ENCODE measurements around the gene CLDN2.
"Not testable (repeated sequence)": the region's sequence is repeated elsewhere in the genome, so short reads cannot be mapped to it uniquely, and the experiment has no call there.

The CLDN2 gene

DNA sequence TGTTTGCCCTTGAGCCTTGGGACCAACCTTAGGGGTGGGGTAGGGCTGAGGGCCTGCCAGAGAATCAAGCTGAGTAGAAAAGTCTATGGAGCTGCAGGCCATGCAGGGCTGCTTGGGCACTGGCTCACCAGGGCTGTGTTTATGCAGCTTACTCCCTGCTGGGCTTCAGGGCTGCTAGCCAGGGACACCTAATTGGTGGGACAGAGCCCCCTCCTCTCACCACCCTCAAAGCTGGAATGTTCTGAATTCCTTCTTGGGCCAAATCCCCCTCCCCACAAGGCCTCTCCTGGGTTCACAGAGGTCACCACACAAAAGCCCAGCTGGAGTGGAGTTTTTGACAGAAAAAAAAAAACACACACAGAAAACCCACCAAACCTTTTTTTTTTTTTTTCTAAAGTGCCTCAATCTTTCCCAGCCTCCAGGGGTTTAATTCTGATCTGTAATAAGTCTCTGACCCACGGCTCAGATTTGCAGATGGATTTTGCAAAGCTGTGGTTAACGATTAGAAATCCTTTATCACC lies at the start of gene CLDN2:
TSS of gene CLDN2 (plus strand) at position 471 of the 521 bp plus-strand sequence. CDS start 7,827 bp downstream, outside the sequence.
- no peak for FAIRE-seq

DNA sequence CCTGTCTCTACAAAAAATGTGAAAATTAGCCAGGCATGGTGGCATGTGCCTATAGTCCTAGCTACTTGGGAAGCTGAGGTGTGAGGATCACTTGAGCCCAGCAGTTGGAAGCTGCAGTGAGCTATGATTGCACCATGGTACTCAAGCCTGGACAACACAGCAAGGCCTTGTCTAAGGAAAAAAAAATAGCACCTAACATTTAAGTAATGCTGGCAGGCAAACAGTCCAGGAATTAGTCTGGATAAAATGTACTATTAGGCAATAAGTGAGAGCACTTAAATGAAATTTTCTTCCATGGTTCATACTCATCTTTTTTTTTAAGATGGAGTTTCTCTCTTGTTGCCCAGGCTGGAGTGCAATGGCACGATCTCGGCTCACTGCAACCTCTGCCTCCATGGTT lies 47.4 kb upstream of the CLDN2 start:
- FAIRE-seq: not testable (repeated sequence)

- peak; percentile 97 for FAIRE-seq
Observed at GRCh38 chrX:106874075-106874474, 46.1 kb upstream of the CLDN2 start.

- FAIRE-seq: no peak
Observed at GRCh38 chrX:106875151-106875550, 45.1 kb upstream of the CLDN2 start.

DNA sequence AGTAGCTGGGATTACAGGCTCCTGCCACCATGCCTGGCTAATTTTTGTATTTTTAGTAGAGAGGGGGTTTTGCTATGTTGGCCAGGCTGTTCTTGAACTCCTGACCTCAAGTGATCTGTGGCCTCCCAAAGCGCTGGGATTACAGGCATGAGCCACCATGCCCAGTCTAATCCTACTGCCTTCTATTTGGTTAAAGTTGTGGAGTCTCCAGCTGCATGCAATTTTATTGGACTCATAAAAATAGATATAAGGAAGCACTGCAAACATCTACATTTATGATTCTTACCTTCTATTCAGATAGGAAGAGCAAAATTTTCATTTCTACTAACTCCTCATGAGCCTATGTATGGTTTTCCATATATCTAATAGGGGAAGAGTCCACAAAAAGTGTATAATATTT lies 30.7 kb upstream of the CLDN2 start:
- no peak for FAIRE-seq

GRCh38 chrX:106891762-106892460 lies 28.3 kb upstream of the CLDN2 start:
- no peak for FAIRE-seq

DNA sequence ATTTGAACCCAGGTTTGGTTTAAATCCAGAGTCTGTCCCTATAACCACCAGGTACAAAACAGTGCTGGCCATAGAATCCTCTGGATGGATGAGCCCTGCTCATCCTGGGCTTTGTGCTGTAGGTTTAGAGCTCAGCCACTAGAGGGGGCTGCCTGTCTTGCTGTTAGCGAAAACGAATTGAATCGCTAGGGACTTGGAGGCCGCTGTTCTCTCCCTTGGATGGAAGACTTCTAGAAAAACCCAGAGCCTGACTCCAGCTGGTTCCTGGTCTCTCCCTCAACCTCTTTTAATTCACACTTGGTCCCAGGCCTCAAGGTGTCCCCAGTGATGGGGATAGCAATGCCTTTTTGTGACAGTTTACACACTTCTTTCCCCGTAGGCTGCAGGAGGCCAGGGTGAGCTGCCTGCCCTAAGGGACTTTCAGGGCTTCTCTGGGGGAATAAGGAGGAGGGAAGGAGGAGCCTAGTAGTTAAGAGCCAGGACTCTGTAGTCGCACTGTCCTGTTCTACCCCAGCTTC lies 25.8 kb upstream of the CLDN2 start:
- FAIRE-seq: no peak

DNA sequence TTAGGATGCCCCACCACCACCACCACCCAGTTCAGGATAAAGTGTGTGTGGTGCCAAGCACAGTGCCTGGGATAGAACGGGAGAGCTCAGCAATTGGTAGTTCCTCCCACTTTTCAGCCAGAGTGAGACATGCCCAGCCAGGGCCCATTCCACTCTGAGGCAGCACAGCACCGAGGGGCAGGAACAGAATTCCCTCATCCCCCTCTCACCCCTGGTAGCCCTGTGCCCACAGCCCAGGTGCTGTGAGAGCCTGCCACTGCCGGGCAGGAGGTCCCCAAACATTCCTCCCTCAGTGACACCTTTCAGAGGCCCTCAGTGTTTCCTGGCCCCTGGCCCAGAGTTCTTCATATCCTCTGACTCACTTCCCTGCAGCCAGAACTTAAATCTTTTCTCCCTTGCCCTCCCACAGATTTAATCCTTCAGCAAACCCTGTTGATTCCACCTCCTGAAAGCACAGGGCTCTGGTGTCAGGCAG lies 25.2 kb upstream of the CLDN2 start:
- no peak for FAIRE-seq

GRCh38 chrX:106897259-106897658 lies 22.9 kb upstream of the CLDN2 start:
- FAIRE-seq: no peak

- FAIRE-seq: no peak
Observed at GRCh38 chrX:106898462-106898861, 21.7 kb upstream of the CLDN2 start.

- FAIRE-seq: no peak
Observed at GRCh38 chrX:106899276-106899675, 20.9 kb upstream of the CLDN2 start.

DNA sequence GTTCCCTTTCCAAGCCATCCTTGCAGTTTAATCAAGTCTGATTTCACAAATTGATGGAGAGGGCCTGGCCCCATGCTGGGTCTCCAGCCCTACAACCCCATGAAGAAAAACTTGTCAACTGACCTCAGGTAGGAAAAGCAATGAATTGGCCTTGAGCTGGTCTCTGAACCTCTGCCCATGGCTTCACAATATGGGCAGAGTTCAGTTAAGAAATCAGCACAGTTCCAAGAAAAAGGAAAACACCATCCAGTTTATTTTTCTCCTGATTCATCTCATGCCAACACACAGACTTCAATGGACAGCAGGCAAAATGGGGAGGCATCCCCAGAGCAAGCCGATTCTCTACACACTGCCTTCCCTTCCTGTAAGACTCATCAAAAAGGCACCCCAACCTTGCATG lies 20.4 kb upstream of the CLDN2 start:
- FAIRE-seq: no peak

GRCh38 chrX:106901341-106901740 lies 18.9 kb upstream of the CLDN2 start:
- no peak for FAIRE-seq

GRCh38 chrX:106901781-106902219 lies 18.4 kb upstream of the CLDN2 start:
- FAIRE-seq: no peak

DNA sequence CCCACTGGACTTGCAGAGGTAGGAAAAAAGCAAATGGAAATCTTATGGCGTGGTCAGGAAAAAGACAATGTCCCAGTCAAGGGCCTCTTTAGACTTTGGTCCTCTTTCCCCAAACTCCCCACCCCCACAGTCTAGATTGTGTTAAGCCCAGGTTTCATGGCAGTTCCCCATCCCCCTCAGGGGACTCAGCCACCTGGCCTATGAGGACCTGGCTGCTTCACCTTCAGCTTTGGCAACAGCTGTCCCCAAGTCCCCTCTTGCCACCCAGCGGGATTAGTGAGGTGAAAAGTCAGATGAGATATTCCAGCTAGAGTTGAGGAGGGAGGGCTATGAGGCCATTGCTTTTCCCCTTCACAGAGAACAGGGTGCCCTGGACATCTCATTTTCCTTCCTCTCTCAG lies 17.5 kb upstream of the CLDN2 start:
- no peak for FAIRE-seq

DNA sequence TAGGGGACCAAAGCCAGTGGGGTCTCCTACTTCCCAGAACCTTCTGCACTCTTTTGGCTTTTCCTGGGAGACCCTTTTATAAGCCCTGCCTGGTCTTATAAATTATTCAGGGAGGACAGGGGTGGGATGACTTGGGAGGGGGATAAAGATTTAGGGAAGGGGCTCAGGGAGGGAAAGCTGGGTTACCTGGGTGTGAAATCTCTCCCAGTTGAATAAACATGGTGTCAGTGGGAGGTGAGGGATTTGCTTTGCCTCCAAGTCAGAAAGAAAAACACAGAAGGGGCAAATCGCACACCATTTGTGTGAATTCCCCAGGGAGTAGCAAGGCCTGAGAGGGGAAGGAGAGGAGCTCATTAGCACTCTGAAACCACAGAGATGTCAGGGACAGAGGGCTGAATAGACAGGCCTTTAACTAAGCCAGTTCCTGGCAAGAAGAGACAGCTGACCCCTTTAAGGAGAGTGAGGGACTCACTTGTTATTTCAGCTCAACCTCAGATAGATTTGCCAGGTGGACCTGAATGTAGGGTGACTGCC lies 16.8 kb upstream of the CLDN2 start, which contains the start of gene RIPPLY1:
TSS of gene RIPPLY1 (minus strand) at position 51 of the 534 bp plus-strand sequence. CDS start 54 bp downstream, outside the sequence.
- no peak for FAIRE-seq

DNA sequence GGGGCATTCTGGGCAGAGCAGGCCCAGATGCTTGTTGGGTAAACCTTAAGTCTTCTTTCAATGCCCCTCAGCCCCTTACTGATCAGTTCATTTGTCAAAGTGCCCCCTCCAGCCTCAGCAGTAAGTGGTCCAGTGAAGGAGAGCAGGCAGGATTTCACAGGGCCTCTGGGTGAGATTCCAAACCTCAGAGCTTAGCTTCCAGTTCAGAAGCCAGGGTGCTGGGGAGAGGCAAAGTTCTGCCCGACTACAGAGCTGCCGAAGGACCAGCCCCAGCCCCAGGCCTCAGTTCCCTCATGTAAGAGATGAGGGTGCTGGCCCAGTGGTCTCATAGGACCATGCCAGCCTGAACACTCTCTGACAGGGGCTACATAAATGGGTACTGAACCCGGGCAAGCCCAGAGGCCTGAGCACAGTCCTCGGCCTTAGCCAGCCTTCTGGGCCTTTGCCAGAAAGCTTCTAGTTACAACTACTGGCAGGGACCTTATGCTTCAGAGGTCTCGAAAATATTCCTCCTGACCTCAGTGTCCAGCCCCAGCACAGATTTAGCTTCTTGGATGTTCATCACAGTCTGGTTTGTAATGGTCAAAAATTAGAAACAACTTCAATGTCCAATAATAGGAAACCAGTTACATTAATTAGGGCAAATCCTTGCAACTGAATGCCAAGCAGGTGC lies 16.2 kb upstream of the CLDN2 start:
- FAIRE-seq: no peak

DNA sequence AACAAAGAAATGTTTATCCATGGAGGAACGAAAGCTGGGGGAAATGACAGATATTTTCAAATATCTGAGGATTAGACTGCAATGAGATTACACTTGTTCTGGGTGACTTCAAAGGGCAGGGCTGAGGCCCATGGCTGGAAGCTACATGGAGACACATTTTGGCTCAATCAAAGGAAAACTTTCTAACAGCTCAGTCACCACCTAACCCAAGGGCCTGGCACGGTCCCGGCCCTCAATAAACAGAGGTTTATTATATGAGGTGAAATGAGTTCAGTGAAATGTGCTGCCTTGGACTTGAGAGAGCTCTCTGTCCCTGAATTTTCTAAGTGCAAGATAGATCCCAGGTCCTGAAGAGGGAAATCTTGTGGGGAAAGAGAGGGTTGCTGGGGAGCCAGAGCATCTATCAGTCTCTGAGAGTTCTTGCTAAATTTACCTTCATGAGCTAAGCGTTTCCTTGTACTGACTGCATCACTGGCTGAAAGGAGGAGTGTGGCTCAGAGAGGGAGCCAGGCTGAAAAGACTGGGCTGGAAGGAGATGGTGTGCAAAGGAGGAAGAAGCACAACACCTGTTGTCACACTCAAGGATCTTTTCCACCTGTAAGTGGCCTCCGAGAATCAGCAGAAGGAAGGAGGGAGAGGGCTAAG lies 15.0 kb upstream of the CLDN2 start:
- no peak for FAIRE-seq

DNA sequence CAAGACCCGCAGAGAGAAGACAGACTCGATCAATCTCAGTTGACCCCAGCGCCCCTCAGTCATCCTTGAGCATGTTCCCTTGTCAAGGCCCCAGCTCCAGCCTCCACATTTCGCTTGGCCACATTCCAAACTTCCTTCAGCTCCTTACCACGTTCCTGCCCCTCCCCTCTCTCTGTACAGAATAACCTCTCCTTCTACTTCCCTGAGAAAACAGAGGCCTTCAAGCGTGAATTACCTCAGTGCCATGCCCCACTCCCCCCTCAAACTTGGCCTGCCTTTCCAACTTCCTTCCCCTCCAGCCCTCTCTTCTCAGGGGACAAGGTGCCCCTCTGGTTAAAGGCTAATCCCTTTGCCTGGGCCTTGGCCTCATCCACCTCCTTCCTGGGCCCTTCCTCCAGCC lies 13.8 kb upstream of the CLDN2 start:
- no peak for FAIRE-seq

- no peak for FAIRE-seq
Observed at GRCh38 chrX:106912864-106913263, 7.3 kb upstream of the CLDN2 start.

DNA sequence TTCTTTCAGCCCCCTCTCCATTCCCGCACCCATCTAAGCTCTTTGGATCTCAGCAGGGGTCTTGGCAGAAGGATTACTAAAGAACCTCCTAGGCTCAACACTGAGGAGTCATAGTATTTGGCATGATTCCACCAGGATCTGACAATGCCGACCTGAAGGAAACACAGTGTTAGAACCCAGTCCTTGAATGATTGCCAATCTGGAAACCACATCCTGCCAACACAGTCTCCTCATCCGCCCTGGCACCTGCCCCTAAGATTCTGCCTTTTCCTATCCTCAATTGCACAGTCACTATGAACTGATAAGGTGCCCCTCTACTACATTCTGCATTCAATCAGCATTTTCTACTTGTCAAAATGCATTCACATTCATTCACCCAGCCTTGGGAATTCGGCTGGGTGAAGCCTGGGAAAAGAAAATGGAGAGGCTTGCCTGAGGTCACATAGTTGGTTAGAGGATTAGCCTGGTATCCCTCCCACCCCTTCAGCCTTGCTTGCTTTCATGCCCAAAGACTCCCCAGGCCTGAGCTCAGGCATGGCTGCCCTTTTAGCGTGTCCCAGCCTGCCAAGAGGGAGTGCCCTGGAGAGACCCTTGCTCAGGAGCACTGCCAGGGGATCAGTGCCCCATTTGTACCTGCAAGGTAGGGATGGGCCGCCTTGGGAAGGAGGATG lies 2.2 kb upstream of the CLDN2 start:
- no peak for FAIRE-seq

DNA sequence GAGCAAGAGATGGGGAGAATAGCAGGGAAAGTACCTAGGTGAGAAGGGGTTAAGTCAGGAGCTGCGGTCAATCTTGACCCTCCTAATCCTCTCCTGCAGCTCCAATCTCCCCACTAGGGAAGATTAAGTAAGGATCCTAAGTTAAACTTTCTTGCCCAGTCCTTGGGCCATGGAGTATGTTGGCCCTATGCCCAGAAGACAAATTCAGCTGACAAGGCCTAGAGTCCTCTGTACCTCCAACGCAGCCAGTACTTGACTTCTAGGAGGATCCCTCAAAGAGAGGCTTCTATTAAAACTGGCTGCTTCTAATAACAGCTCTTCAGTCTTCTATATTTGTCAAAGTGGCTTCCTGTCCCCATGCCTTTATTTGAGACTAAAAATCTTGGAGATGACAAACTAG lies 1.4 kb downstream of the CLDN2 start:
- FAIRE-seq: no peak
